CD4-positive, alpha-beta T cell treated with Interleukin-2 at 100 ng/mL for 4 hours (primary cell): ENCODE measurements around the gene ATP2B2.

ENCODE experiments used
- DNase-seq: peaks from one replicate; pipeline ENCODE4 v3.0.0-alpha.2; 2020; ENCODE audit warnings: low spot score

Gene ATP2B2

GRCh38 chr3:10529809-10530208, 24.4 kb upstream of the ATP2B2 start:
- DNase-seq = no peak

GRCh38 chr3:10528046-10528445, 22.7 kb upstream of the ATP2B2 start:
- DNase-seq = no peak

- DNase-seq = no peak
These were observed 22.1 kb upstream of the ATP2B2 start for GRCh38 chr3:10527295-10528001.

- DNase-seq = no peak
These were observed 21.0 kb upstream of the ATP2B2 start for GRCh38 chr3:10526366-10526765.

- no peak for DNase-seq
These were observed 19.5 kb upstream of the ATP2B2 start for GRCh38 chr3:10524799-10525301.

- no peak for DNase-seq
These were observed 18.9 kb upstream of the ATP2B2 start for GRCh38 chr3:10524270-10524669.

GRCh38 chr3:10523561-10523960, 18.2 kb upstream of the ATP2B2 start:
- DNase-seq = no peak

GRCh38 chr3:10522646-10523303, 17.4 kb upstream of the ATP2B2 start:
- no peak for DNase-seq

- no peak for DNase-seq
These were observed 16.5 kb upstream of the ATP2B2 start for GRCh38 chr3:10521772-10522441.

- no peak for DNase-seq
These were observed 14.7 kb upstream of the ATP2B2 start for GRCh38 chr3:10520072-10520471.

- no peak for DNase-seq
These were observed 13.8 kb upstream of the ATP2B2 start for GRCh38 chr3:10519236-10519635.

GRCh38 chr3:10518506-10519150, 13.2 kb upstream of the ATP2B2 start:
- no peak for DNase-seq

- no peak for DNase-seq
These were observed 12.2 kb upstream of the ATP2B2 start for GRCh38 chr3:10517627-10518026.

- no peak for DNase-seq
These were observed 11.4 kb upstream of the ATP2B2 start for GRCh38 chr3:10516544-10517452.

GRCh38 chr3:10515884-10516495, 10.6 kb upstream of the ATP2B2 start:
- DNase-seq = no peak

- no peak for DNase-seq
These were observed 10.0 kb upstream of the ATP2B2 start for GRCh38 chr3:10515396-10515795.

GRCh38 chr3:10514407-10515069, 9.2 kb upstream of the ATP2B2 start:
- no peak for DNase-seq

- DNase-seq = no peak
These were observed 7.9 kb upstream of the ATP2B2 start for GRCh38 chr3:10513306-10513705.

GRCh38 chr3:10512687-10513086, 7.3 kb upstream of the ATP2B2 start:
- no peak for DNase-seq

GRCh38 chr3:10511809-10512494, 6.6 kb upstream of the ATP2B2 start:
- no peak for DNase-seq
